SK-N-SH treated with all-trans-retinoic acid at 6 μM for 48 hours (cell line): Measurements from ENCODE around the gene LGALS7.

Experiments
- BACH2 ChIP-seq: fragments of 250-450 bp; sonication (Bioruptor Pico); IDR thresholded peaks from 2 replicates; pipeline ENCODE4 v1.9.0; 2021; ENCODE audit warnings: mild to moderate bottlenecking, borderline replicate concordance
- CSRNP3 ChIP-seq: fragments of 250-450 bp; sonication (Bioruptor Pico); IDR thresholded peaks from 2 replicates; pipeline ENCODE4 v1.5.1; 2021; ENCODE audit warnings: mild to moderate bottlenecking, moderate library complexity
- ESRRG ChIP-seq: fragments of 250-450 bp; sonication (Bioruptor Pico); IDR thresholded peaks from 2 replicates; pipeline ENCODE4 v1.6.1; 2021; ENCODE audit warnings: mild to moderate bottlenecking
- GLIS3 ChIP-seq: fragments of 250-450 bp; sonication (Bioruptor Pico); IDR thresholded peaks from 2 replicates; pipeline ENCODE4 v1.5.0; 2020; ENCODE audit warnings: mild to moderate bottlenecking, moderate library complexity
- ZFP30 ChIP-seq: fragments of 450-650 bp; formaldehyde crosslinking; IDR thresholded peaks from 2 replicates; pipeline ENCODE4 v1.5.0; 2022; ENCODE audit warnings: mild to moderate bottlenecking, moderate library complexity

GRCh38 chr19:38740932-38741331, 32.4 kb downstream of the LGALS7 start:
- TF ChIP-seq ESRRG (CRISPR knock-in tag) (no peak), GLIS3 (CRISPR knock-in tag) (no peak), BACH2 (no peak), CSRNP3 (CRISPR knock-in tag) (no peak), ZFP30 (CRISPR knock-in tag) (no peak)
